ENCODE measurements around the gene TNIP1.

The TNIP1 gene

DNA sequence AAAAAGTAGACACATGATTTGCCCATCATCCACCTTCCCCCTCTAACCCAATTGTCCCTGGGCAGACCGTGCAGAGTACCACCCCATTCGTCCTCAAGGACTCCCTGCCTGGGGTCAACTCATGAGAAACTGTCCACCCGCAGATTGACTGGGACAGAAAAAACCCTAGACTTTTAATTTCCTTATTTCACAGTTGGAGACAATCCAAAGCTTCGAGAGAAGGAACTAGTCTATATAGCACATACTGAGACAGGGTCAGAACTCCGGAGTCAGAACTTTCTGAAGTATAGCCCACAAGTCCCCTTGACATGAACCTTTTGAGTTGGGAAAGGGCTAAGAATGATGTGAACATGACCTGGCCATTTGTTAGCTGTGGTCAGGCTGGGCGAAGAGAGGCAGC, 68.0 kb downstream of the TNIP1 start:
- no peaks in the 10 kb centered on the region for H3K36me3 ChIP-seq (ENCODE audit: control insufficient read depth, insufficient read depth, low read length)
- no peak overlapping the region for H3K4me3 ChIP-seq (ENCODE audit: low read depth, low read length)
- H3K9ac ChIP-seq (ENCODE audit: low read depth, low read length) = no peak overlapping the region

DNA sequence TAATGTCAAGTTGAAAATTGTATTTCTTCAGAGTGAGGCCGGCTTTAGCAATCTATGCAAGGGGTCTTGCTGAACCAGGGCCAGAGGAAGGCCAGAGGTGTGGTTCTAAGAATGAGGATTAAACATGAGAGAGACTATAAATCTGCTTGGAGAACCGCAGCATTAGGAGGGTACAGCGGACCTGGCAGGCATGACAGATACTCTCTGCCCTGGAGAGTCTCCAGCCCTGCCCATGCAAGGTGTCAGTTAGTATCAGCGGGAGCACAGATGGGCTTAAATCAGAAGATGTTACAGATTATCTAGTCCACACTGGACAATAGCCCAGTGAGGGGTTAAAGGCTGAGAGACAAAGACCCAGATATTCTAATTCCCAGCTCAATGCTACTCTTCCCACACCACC, 71.9 kb downstream of the TNIP1 start:
- Histone ChIP-seq H3K27me3 (ENCODE audit: control insufficient read depth, insufficient read depth, low read length) (no peaks in the 10 kb centered on the region), H3K4me3 (ENCODE audit: low read depth, low read length) (no peak overlapping the region), H3K9ac (ENCODE audit: low read depth, low read length) (no peak overlapping the region), H3K9me3 (ENCODE audit: control insufficient read depth, insufficient read depth, low read length) (no peaks in the 10 kb centered on the region), H3K36me3 (ENCODE audit: control insufficient read depth, insufficient read depth, low read length) (no peaks in the 10 kb centered on the region), H3K4me1 (ENCODE audit: control insufficient read depth, insufficient read depth, low read length) (no peaks in the 10 kb centered on the region)

More for the DNA sequence above, 68.0 kb downstream of the TNIP1 start:
- H3K9me3 ChIP-seq (ENCODE audit: control insufficient read depth, insufficient read depth, low read length) = no peaks in the 10 kb centered on the region
- no peaks in the 10 kb centered on the region for H3K27me3 ChIP-seq (ENCODE audit: control insufficient read depth, insufficient read depth, low read length)
- no peaks in the 10 kb centered on the region for H3K4me1 ChIP-seq (ENCODE audit: control insufficient read depth, insufficient read depth, low read length)

DNA sequence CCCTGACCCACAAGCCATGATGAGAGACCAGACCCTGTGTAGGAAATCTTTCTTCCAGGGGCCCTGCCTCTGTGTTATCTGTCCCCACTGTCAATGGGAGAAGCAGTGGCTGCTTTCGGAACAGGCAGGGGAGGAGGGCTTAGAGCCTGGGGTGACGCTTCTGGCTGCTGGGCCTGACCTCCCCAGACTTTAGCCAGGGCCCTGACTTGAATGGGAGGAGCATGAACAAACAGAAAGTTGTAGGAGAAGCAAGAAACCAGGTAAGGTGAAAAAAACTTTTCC, 72.7 kb downstream of the TNIP1 start:
- Histone ChIP-seq H3K4me1 (ENCODE audit: control insufficient read depth, insufficient read depth, low read length) (no peaks in the 10 kb centered on the region), H3K4me3 (ENCODE audit: low read depth, low read length) (no peak overlapping the region), H3K9me3 (ENCODE audit: control insufficient read depth, insufficient read depth, low read length) (no peaks in the 10 kb centered on the region), H3K9ac (ENCODE audit: low read depth, low read length) (no peak overlapping the region), H3K36me3 (ENCODE audit: control insufficient read depth, insufficient read depth, low read length) (no peaks in the 10 kb centered on the region), H3K27me3 (ENCODE audit: control insufficient read depth, insufficient read depth, low read length) (no peaks in the 10 kb centered on the region)

DNA sequence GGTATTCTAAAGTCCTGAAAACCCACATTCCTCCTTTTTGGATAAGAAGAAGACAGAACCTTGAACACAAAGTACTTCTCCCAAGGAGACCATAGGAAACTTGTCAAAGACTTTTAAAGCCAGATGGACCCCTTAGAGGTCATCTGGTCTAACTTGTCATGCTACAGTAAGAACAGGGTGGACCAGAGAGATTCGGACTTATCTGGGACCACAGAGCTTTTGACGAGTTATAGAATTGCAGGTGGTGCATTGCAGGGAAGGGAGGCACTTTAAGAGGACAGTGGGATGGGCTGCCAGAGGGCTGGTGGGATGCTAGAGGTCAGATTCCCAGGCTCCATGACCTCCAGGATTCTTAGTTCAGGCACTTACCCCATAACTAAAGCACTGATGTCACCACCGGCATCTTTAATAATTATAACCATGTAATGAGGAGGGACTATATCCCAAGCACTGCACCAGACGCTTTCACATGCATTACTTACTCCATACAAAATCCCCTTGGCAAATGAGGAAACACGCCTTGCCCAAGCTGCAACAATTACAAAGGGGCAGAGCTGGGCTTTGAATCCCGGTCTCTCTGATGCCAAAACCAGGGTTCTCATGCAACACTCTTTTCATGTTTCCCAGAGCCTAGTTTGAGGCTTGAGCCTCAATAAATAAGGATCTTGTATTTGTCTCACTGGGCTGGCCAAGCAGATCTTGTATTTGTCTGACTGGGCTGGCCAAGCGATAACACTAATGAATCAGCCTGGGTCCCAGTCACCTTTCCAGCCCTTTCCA, 73.2 kb downstream of the TNIP1 start:
- Histone ChIP-seq H3K9me3 (ENCODE audit: control insufficient read depth, insufficient read depth, low read length) (no peaks in the 10 kb centered on the region), H3K27me3 (ENCODE audit: control insufficient read depth, insufficient read depth, low read length) (no peaks in the 10 kb centered on the region), H3K36me3 (ENCODE audit: control insufficient read depth, insufficient read depth, low read length) (no peaks in the 10 kb centered on the region), H3K4me3 (ENCODE audit: low read depth, low read length) (no peak overlapping the region), H3K9ac (ENCODE audit: low read depth, low read length) (no peak overlapping the region), H3K4me1 (ENCODE audit: control insufficient read depth, insufficient read depth, low read length) (no peaks in the 10 kb centered on the region)

DNA sequence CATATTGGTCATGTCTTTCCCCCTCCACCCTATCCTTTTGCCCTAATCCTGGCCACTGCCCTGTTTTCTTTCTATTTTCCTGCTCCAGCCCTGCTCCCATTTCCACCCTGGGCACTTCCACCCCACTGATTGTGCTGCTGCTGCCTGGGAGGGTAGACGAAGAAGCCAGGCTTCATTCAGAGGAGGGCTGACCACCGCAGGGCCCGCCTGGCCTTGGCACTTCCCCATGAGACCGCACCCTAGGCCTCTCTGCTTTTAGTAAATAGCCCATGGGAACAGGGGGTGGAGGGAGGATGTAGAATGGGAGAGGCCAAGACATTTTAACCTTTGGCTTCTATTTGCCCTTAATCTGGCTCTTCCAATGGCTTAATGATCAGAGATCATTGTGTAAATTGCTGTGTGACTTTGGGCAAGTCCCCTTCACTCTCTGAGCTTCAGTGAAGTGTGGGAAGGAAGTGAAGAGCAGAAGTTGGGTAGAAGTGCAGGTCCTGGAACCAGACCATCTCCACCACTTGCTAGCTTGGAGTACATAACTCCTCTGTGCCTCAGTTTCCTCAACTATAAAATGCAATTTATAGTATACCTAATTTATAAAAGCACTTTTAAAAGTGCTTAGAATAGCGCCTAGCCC, 74.0 kb downstream of the TNIP1 start:
- Histone ChIP-seq H3K27me3 (ENCODE audit: control insufficient read depth, insufficient read depth, low read length) (no peaks in the 10 kb centered on the region), H3K36me3 (ENCODE audit: control insufficient read depth, insufficient read depth, low read length) (no peaks in the 10 kb centered on the region), H3K9ac (ENCODE audit: low read depth, low read length) (no peak overlapping the region), H3K4me3 (ENCODE audit: low read depth, low read length) (no peak overlapping the region), H3K4me1 (ENCODE audit: control insufficient read depth, insufficient read depth, low read length) (no peaks in the 10 kb centered on the region), H3K9me3 (ENCODE audit: control insufficient read depth, insufficient read depth, low read length) (no peaks in the 10 kb centered on the region)

DNA sequence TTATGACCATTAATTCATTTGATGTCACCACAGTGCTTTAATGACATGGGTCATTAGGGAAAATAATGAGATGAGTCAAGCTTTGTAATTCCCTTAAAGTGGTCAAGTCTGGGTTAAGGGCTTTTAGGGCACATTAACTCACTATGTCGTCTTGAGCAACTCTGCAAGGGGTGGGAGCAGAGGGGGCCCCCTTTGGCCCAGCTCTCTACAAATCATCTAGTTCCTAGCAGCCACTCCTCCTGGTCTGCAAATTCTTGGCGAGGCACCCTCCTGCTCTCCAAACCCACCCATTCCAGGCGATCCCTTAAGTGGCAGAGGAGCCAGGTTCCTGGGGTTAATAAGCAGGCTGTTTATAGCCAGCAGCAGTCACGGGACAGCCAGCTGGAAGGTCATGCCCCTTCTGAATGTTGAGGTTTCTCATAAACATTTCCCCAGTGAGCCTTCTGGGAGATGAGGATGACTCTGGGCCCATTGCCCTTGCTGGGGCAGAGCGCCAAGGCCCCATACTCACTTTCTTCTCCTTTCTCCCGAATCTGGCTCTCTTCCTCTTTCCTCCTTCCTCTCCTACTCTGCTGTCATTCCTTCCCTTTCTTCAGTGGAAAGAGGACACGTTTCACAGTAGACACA, 74.8 kb downstream of the TNIP1 start:
- H3K4me3 ChIP-seq (ENCODE audit: low read depth, low read length) = no peak overlapping the region
- no peaks in the 10 kb centered on the region for H3K9me3 ChIP-seq (ENCODE audit: control insufficient read depth, insufficient read depth, low read length)
- no peaks in the 10 kb centered on the region for H3K36me3 ChIP-seq (ENCODE audit: control insufficient read depth, insufficient read depth, low read length)
- H3K9ac ChIP-seq (ENCODE audit: low read depth, low read length) = no peak overlapping the region
- no peaks in the 10 kb centered on the region for H3K4me1 ChIP-seq (ENCODE audit: control insufficient read depth, insufficient read depth, low read length)
- H3K27me3 ChIP-seq (ENCODE audit: control insufficient read depth, insufficient read depth, low read length) = no peaks in the 10 kb centered on the region

DNA sequence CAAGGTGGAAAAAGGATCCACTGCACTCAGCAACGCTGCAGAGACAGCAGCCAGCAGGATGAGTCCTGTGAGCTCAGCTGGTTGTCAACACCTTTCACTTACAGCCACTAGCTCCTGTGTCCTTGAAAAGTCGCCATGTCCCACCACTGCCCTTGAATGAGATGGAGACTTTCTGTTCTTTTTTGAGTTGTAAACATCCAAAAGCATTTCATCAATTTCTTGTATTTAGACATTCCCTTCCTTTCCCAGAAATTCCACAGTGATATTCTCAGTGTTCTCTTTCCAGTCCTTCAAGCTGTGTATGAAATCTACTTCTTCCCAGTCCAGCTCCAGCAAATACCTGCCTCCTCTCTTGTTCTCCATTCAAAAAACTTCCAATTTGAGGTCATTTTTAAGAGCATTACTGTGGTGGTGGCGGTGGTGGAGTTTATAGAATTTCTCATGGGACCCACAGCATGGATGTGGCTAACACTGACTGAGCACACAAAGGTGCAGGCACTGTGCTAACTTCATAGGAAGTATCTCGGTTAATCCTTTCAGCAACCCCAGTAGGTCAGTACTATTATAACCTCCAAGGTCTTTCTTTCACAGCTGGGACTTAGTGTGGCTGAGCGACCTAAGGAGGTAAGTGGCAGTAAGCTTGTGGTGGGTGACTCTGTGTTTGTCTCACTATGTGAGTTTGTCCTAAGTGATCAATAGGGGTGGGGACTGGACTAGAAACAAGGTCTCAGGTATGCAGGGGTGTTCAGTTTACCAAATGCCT, 75.5 kb downstream of the TNIP1 start:
- no peaks in the 10 kb centered on the region for H3K27me3 ChIP-seq (ENCODE audit: control insufficient read depth, insufficient read depth, low read length)
- no peak overlapping the region for H3K9ac ChIP-seq (ENCODE audit: low read depth, low read length)
- H3K4me3 ChIP-seq (ENCODE audit: low read depth, low read length) = no peak overlapping the region

DNA sequence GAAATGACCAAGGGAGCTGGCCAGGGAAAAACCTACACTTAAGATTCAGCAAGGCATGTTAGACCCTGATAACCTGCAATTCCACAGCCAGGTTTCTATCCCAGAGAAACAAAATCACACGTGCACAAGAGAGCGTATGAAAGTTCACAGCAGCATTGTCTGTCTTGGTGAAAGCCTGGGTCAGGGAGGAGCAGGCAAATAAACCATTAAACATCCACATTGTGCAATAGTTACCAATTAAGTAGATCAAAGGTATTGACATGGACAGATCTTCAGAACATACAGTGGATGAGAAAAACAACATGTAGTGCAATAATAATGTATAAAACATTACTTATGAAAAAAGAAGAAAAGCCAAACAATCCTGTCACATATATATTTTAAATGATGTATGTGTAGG, 76.3 kb downstream of the TNIP1 start:
- Histone ChIP-seq H3K36me3 (ENCODE audit: control insufficient read depth, insufficient read depth, low read length) (no peaks in the 10 kb centered on the region), H3K27me3 (ENCODE audit: control insufficient read depth, insufficient read depth, low read length) (no peaks in the 10 kb centered on the region), H3K4me1 (ENCODE audit: control insufficient read depth, insufficient read depth, low read length) (peaks cover 4% of the 10 kb centered on the region), H3K9me3 (ENCODE audit: control insufficient read depth, insufficient read depth, low read length) (no peaks in the 10 kb centered on the region), H3K4me3 (ENCODE audit: low read depth, low read length) (no peak overlapping the region), H3K9ac (ENCODE audit: low read depth, low read length) (no peak overlapping the region)

More for the DNA sequence above, 75.5 kb downstream of the TNIP1 start:
- Histone ChIP-seq H3K36me3 (ENCODE audit: control insufficient read depth, insufficient read depth, low read length) (no peaks in the 10 kb centered on the region), H3K9me3 (ENCODE audit: control insufficient read depth, insufficient read depth, low read length) (no peaks in the 10 kb centered on the region), H3K4me1 (ENCODE audit: control insufficient read depth, insufficient read depth, low read length) (no peaks in the 10 kb centered on the region)

DNA sequence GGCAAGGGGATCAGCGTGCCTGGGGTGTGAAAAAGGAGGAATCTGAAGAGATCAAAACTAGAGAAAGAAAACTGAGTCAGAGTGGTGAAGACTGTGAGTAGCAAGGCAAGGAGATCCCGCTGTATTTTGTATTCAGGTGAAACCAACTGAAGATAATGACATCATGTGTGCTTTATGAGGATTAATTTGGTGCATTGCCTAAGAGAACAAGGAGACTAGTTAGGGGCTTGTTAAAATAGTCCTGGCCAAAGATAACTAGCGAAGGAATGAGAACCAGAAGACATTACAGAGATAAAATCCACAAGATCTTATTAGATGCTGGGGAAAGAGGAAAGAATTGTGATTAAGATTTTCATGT, 77.4 kb downstream of the TNIP1 start:
- Histone ChIP-seq H3K27me3 (ENCODE audit: control insufficient read depth, insufficient read depth, low read length) (no peaks in the 10 kb centered on the region), H3K36me3 (ENCODE audit: control insufficient read depth, insufficient read depth, low read length) (no peaks in the 10 kb centered on the region), H3K4me3 (ENCODE audit: low read depth, low read length) (no peak overlapping the region), H3K9me3 (ENCODE audit: control insufficient read depth, insufficient read depth, low read length) (no peaks in the 10 kb centered on the region), H3K4me1 (ENCODE audit: control insufficient read depth, insufficient read depth, low read length) (peaks cover 4% of the 10 kb centered on the region), H3K9ac (ENCODE audit: low read depth, low read length) (no peak overlapping the region)

DNA sequence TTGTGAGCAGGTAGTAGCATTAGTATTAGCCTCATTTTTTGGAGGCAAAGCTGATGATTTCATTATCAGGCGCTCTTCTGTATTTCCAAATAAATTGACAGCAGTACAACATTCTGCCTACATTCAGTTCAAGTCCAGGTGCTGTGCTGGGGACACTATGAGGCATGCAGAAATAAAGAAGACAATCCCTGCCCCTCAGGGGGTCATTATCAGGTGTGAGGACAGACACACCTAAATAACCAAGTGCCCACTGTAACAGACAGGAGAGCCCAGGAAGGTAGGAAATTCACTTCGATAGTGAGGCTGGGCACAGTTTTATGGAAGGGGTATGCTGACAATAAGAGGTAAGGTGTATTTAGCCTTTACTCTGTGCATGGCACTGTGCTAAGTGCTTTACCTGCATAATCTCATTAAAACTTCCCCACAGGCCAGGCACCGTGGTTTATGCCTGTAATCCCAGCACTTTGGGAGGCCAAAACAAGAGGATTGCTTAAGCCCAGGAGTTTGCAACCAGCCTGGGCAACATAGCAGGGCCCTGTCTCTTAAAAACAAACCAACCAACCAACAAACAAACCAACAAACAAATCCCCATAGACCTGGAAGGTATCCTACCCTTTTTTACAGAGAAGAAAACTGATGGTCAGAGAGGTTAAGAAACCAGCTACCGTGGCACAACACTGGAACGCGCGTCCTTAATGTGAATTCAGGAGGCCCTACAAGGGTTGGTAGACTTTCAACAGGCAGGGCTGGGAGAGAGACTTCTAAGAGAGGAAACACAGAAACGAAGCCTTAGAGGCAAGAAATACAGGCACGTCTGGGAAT, 77.9 kb downstream of the TNIP1 start:
- Histone ChIP-seq H3K9me3 (ENCODE audit: control insufficient read depth, insufficient read depth, low read length) (no peaks in the 10 kb centered on the region), H3K4me3 (ENCODE audit: low read depth, low read length) (no peak overlapping the region), H3K27me3 (ENCODE audit: control insufficient read depth, insufficient read depth, low read length) (no peaks in the 10 kb centered on the region), H3K9ac (ENCODE audit: low read depth, low read length) (no peak overlapping the region), H3K4me1 (ENCODE audit: control insufficient read depth, insufficient read depth, low read length) (peaks cover 4% of the 10 kb centered on the region), H3K36me3 (ENCODE audit: control insufficient read depth, insufficient read depth, low read length) (no peaks in the 10 kb centered on the region)

DNA sequence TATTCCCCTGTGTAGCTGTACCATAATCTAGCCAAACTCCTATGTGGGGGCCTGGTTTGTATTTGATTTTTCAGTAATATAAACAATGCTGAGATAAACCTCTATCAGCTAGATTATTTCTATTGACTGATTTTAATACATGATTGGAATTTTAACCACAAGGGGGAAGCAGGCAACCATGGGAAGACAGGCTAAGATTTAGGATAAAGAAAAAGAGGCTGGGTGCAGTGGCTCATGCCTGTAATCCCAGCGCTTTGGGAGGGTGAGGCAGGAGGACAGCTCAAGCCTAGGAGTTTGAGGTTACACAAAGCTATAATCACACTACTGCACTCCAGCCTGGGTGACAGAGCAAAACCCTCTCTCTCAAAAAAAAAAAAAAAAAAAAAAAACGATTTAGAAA, 78.6 kb downstream of the TNIP1 start:
- Histone ChIP-seq H3K27me3 (ENCODE audit: control insufficient read depth, insufficient read depth, low read length) (no peaks in the 10 kb centered on the region), H3K9ac (ENCODE audit: low read depth, low read length) (no peak overlapping the region), H3K36me3 (ENCODE audit: control insufficient read depth, insufficient read depth, low read length) (no peaks in the 10 kb centered on the region), H3K9me3 (ENCODE audit: control insufficient read depth, insufficient read depth, low read length) (no peaks in the 10 kb centered on the region), H3K4me1 (ENCODE audit: control insufficient read depth, insufficient read depth, low read length) (peaks cover 4% of the 10 kb centered on the region), H3K4me3 (ENCODE audit: low read depth, low read length) (no peak overlapping the region)

All from iPS-15b (cell line).